HEK293 (cell line): Measurements from ENCODE around the gene LRRC37A.
"Not testable (repeated sequence)": the region's sequence is repeated elsewhere in the genome, so short reads cannot be mapped to it uniquely, and the experiment has no call there.

Experiments
- CTCF ChIP-seq: fragments of 450-650 bp; formaldehyde crosslinking; IDR thresholded peaks from 2 replicates; pipeline ENCODE4 v1.5.1; 2016; ENCODE audit warnings: missing biosample characterization, missing genetic modification characterization
- MEIS1 ChIP-seq: sonication (generic); formaldehyde crosslinking; IDR thresholded peaks from 2 replicates; pipeline ENCODE4 v1.8.1; 2022; ENCODE audit warnings: missing genetic modification reagents, mild to moderate bottlenecking, borderline replicate concordance
- YY1 ChIP-seq: fragments of 450-650 bp; formaldehyde crosslinking; IDR thresholded peaks from 2 replicates; pipeline ENCODE4 v1.5.1; 2018; ENCODE audit warnings: missing biosample characterization, missing genetic modification characterization
- ZBTB17 ChIP-seq: fragments of 450-650 bp; formaldehyde crosslinking; IDR thresholded peaks from 2 replicates; pipeline ENCODE4 v1.5.1; 2016; ENCODE audit warnings: missing biosample characterization, missing genetic modification characterization
- ZNF202 ChIP-seq: fragments of 450-650 bp; formaldehyde crosslinking; IDR thresholded peaks from 2 replicates; pipeline ENCODE4 v1.5.1; 2016; ENCODE audit warnings: missing biosample characterization, missing genetic modification characterization, borderline replicate concordance
- TF ChIP-seq, protein P1 (sequence below): fragments of 450-650 bp; formaldehyde crosslinking; IDR thresholded peaks from 2 replicates; pipeline ENCODE4 v1.5.1; 2017; ENCODE audit warnings: missing biosample characterization, mild to moderate bottlenecking, missing genetic modification characterization, moderate library complexity
- TF ChIP-seq, protein P2 (sequence below): fragments of 450-650 bp; formaldehyde crosslinking; IDR thresholded peaks from 2 replicates; pipeline ENCODE4 v1.5.1; 2016; ENCODE audit warnings: missing biosample characterization, missing genetic modification characterization

GRCh38 chr17:46281336-46281735 lies 13.6 kb upstream of the LRRC37A start:
- not testable (repeated sequence) for TF ChIP-seq CTCF; MEIS1 (CRISPR knock-in tag); ZBTB17 (tag by site-specific recombination); YY1; ZNF202
- TF ChIP-seq, protein P1, sequence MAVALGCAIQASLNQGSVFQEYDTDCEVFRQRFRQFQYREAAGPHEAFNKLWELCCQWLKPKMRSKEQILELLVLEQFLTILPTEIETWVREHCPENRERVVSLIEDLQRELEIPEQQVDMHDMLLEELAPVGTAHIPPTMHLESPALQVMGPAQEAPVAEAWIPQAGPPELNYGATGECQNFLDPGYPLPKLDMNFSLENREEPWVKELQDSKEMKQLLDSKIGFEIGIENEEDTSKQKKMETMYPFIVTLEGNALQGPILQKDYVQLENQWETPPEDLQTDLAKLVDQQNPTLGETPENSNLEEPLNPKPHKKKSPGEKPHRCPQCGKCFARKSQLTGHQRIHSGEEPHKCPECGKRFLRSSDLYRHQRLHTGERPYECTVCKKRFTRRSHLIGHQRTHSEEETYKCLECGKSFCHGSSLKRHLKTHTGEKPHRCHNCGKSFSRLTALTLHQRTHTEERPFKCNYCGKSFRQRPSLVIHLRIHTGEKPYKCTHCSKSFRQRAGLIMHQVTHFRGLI (tag by site-specific recombination), result not testable (repeated sequence)
- TF ChIP-seq, protein P2, sequence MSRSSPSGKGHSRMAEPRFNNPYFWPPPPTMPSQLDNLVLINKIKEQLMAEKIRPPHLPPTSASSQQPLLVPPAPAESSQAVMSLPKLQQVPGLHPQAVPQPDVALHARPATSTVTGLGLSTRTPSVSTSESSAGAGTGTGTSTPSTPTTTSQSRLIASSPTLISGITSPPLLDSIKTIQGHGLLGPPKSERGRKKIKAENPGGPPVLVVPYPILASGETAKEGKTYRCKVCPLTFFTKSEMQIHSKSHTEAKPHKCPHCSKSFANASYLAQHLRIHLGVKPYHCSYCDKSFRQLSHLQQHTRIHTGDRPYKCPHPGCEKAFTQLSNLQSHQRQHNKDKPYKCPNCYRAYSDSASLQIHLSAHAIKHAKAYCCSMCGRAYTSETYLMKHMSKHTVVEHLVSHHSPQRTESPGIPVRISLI, result not testable (repeated sequence)
